Neutrophil (primary cell): ENCODE results near the gene SLC22A14.

Source experiments
- H3K27ac ChIP-seq: fragments of 200-600 bp; sonication (generic); 2 replicates; pipeline ENCODE4 v1.5.1; 2016; ENCODE audit warnings: mild to moderate bottlenecking, moderate library complexity
- H3K27me3 ChIP-seq: fragments of 200-600 bp; sonication (generic); 2 replicates; pipeline ENCODE4 v1.6.0; 2016; ENCODE audit warnings: mild to moderate bottlenecking
- H3K36me3 ChIP-seq: fragments of 200-600 bp; sonication (generic); 2 replicates; pipeline ENCODE4 v1.5.1; 2017
- H3K4me1 ChIP-seq, 2 experiments: fragments of 200-600 bp in 1 of 2; sonication (generic) in 1 of 2; 1 replicate in 1 of 2; 2 replicates in 1 of 2; pipeline versions ENCODE4 v1.5.1 to v1.6.1; 2013 to 2016; ENCODE audit warnings: low read depth in 1 of 2, low read length in 1 of 2, mild to moderate bottlenecking in 1 of 2, moderate library complexity in 1 of 2; ENCODE audit not compliant: control insufficient read depth in 1 of 2, insufficient read depth in 1 of 2
- H3K4me3 ChIP-seq, 2 experiments: fragments of 200-600 bp in 1 of 2; sonication (generic) in 1 of 2; 1 replicate in 1 of 2; 2 replicates in 1 of 2; pipeline ENCODE4 v1.5.1; 2013 to 2016; ENCODE audit warnings: low read depth in 1 of 2, low read length in 1 of 2, mild to moderate bottlenecking in 1 of 2, moderate library complexity in 1 of 2
- H3K9me3 ChIP-seq: fragments of 200-600 bp; sonication (generic); 2 replicates; pipeline ENCODE4 v1.5.1; 2016
- CTCF ChIP-seq: fragments of 200-600 bp; sonication (generic); IDR thresholded peaks from 2 replicates; pipeline ENCODE4 v1.5.1; 2016; ENCODE audit warnings: antibody characterized with exemption

Gene SLC22A14

GRCh38 chr3:38331257-38332022 lies 49.3 kb downstream of the SLC22A14 start:
- H3K36me3 ChIP-seq = no peaks in the 10 kb centered on the region
- no peak overlapping the region for H3K4me3 ChIP-seq
- no peaks in the 10 kb centered on the region for H3K27me3 ChIP-seq
- no peak overlapping the region for H3K27ac ChIP-seq
- no peaks in the 10 kb centered on the region for H3K4me1 ChIP-seq
- no peak for TF ChIP-seq CTCF
- H3K9me3 ChIP-seq = no peaks in the 10 kb centered on the region

GRCh38 chr3:38332201-38332600 lies 50.1 kb downstream of the SLC22A14 start:
- no peaks in the 10 kb centered on the region for H3K36me3 ChIP-seq
- no peak for TF ChIP-seq CTCF
- H3K4me3 ChIP-seq = no peak overlapping the region
- no peaks in the 10 kb centered on the region for H3K4me1 ChIP-seq
- H3K9me3 ChIP-seq = no peaks in the 10 kb centered on the region
- no peak overlapping the region for H3K27ac ChIP-seq
- no peaks in the 10 kb centered on the region for H3K27me3 ChIP-seq

GRCh38 chr3:38334142-38335055 lies 52.3 kb downstream of the SLC22A14 start:
- H3K36me3 ChIP-seq = no peaks in the 10 kb centered on the region
- no peaks in the 10 kb centered on the region for H3K9me3 ChIP-seq
- H3K4me1 ChIP-seq = no peaks in the 10 kb centered on the region
- no peak overlapping the region for H3K4me3 ChIP-seq
- TF ChIP-seq CTCF = no peak
- H3K27me3 ChIP-seq = peaks cover 10% of the 10 kb centered on the region
- no peak overlapping the region for H3K27ac ChIP-seq

GRCh38 chr3:38335263-38335662 lies 53.2 kb downstream of the SLC22A14 start:
- H3K27ac ChIP-seq = no peak overlapping the region
- H3K27me3 ChIP-seq = peaks cover 10% of the 10 kb centered on the region
- TF ChIP-seq CTCF = no peak
- no peaks in the 10 kb centered on the region for H3K9me3 ChIP-seq
- no peaks in the 10 kb centered on the region for H3K36me3 ChIP-seq
- no peak overlapping the region for H3K4me3 ChIP-seq
- no peaks in the 10 kb centered on the region for H3K4me1 ChIP-seq

- no peaks in the 10 kb centered on the region for H3K4me1 ChIP-seq
- TF ChIP-seq CTCF = no peak
- no peaks in the 10 kb centered on the region for H3K36me3 ChIP-seq
- no peak overlapping the region for H3K4me3 ChIP-seq
- peaks cover 10% of the 10 kb centered on the region for H3K27me3 ChIP-seq
- no peak overlapping the region for H3K27ac ChIP-seq
- no peaks in the 10 kb centered on the region for H3K9me3 ChIP-seq
Observed at GRCh38 chr3:38337703-38338102, 55.6 kb downstream of the SLC22A14 start.
